NCI-H460 (cell line): ENCODE measurements around the gene PPME1. TPM values are rescaled to one million over a fixed set of nuclear protein-coding genes. Genes with fewer than 3 reads are reported as not detected.

Source experiments
- DNase-seq: peaks from one replicate; pipeline ENCODE4 v3.0.0-alpha.2; 2016; ENCODE audit warnings: low read depth; ENCODE audit errors: extremely low read depth
- total RNA-seq: library from RNA; depleted of rRNA; stranded (reverse); fragments of >200 nt; shearing (Covaris generic); gene quantifications from 2 replicates; pipeline ENCODE4 v1.2.3, GENCODE V29; 2014

The PPME1 gene
- total RNA-seq, 1 experiment from 2014 or later = 33.5 TPM

GRCh38 chr11:74220376-74220775, 49.3 kb downstream of the PPME1 start:
- DNase-seq = no peak

- DNase-seq = no peak
Observed at GRCh38 chr11:74221816-74222215, 50.7 kb downstream of the PPME1 start.

- DNase-seq = no peak
Observed at GRCh38 chr11:74225565-74225964, 54.5 kb downstream of the PPME1 start.

- DNase-seq = no peak
Observed at GRCh38 chr11:74226907-74227306, 55.8 kb downstream of the PPME1 start.

DNA sequence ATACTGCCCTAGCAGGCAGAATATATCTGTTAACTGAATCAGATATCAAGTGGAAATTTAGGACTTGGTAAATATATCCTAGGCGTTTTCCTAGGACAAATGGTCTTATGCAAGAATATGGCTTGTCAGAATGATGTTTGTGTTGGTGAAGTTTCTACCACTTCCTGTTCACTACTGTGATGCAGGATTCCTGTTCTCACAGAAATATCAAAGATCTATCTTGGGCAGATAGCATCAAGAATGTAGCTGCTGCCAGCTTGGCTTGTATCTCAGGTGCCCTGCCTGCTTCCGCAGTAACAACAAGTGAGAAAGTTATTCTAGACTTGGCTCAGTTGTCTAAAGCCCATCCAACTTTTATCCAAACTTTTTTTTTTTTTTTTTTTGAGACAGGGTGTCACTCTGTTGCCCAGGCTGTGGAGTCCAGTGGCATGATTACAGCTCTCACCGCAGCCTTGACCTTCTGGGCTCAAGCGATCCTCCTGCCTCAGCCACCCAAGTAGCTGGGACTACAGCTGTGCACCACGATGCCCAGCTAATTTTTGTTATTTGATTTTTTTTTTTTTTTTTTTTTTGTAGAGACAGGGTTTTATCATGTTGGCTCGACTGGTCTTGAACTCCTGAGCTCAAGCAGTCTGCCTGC, 61.3 kb downstream of the PPME1 start:
- no peak for DNase-seq

DNA sequence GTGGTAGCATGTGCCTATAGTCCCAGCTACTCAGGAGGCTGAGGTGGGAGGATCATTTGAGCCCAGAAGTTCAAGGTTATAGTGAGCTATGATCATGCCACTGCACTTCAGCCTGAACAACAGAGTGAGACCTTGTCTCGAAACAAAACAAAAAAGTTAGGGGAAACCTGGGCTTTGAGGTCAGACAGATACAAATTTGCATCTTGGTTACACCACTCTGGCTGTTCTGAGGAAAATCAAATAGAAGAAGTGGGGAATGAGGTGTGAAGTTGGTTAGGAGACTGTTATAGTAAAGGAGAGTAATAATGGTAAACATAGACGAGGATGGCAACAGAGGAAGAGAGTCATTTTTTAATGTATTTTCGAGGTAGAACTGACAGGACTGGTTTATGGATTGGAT, 62.6 kb downstream of the PPME1 start:
- DNase-seq = no peak

GRCh38 chr11:74235121-74235520, 64.0 kb downstream of the PPME1 start:
- DNase-seq = no peak

GRCh38 chr11:74237541-74237940, 66.5 kb downstream of the PPME1 start:
- DNase-seq = no peak

DNA sequence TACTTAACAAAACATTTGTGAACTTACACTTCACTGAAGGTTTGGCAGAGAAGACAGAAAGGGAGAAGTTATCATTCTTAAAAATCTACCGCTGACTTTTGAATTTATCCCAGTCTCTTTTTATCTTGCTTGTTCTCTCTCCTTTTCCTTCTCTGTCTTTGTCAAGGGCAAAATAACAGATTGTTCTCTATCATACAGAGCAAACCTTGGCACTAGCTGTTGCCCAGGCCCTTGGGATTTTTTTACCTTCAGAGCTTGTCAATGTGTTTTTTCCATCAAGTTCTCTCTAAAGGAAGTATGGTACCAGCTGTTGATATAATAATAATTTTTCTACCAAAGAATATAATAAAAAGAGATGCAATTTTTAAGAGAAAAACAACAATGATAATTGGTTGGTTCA, 67.2 kb downstream of the PPME1 start:
- DNase-seq = no peak

- DNase-seq = no peak
Observed at GRCh38 chr11:74248469-74248868, 77.4 kb downstream of the PPME1 start.

- DNase-seq = no peak
Observed at GRCh38 chr11:74249496-74249895, 78.4 kb downstream of the PPME1 start.

DNA sequence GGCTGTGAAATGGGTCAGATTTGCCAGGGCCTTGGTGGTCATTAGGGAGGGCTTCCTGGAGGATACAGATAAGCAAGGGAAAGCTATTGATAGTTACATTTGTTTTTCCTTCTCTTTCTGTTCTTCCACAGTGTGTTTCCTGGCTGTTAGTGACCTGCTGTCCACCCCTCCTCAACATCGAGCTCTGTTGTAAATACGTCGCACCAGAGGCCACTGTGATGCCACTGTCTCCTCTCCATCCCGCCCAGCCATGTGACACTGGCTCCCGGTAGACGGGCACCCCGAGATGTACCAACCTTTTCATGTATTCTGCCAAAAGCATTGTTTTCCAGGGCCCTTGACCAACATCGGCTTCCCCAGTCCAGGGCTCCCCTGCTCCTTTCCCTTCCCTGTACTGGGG, 82.3 kb downstream of the PPME1 start:
- no peak for DNase-seq

GRCh38 chr11:74255741-74256375, 84.8 kb downstream of the PPME1 start:
- peak; percentile 54 for DNase-seq

GRCh38 chr11:74256378-74257133, 85.5 kb downstream of the PPME1 start:
- no peak for DNase-seq

- no peak for DNase-seq
Observed at GRCh38 chr11:74257959-74258553, 87.0 kb downstream of the PPME1 start.

DNA sequence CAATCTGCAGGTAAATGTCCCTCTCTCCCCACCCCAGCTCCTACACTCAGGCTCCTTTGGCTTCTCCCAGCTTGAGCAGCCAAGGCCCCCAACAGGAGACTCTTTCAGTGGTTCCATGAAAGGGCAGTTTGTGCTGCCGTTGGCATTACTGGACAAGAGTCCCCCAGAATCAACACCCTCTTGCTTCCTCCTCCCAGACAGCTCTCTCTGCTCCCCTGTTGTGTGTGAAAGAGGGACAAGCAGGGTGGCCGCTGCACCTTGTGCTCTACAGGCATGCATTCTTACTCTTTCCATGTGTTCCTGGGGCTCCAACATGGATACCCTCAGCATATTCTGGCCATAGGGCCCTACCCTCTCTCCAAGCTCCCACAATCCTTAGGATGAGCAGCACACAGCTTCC, 91.6 kb downstream of the PPME1 start:
- no peak for DNase-seq

GRCh38 chr11:74265256-74265655, 94.2 kb downstream of the PPME1 start:
- no peak for DNase-seq

DNA sequence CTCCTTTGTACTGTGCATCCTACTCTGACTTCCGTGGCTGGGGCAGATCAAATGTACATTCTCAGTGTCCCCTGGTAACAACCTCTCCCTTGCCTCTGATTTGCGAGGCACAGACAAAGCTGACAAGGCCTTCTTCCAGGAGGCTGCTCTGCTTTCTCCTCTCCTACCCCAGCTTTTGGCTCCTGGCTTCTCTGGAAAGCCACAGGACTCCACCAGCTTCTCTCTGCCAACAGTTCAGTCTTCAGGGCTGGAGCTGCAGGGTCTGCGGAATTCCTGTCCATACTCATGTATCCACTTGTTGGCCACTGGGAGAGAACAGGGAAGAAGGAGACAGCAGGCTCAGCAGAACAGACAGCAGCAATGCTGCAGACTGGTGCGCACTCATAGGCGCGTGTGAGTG, 95.9 kb downstream of the PPME1 start:
- no peak for DNase-seq

- no peak for DNase-seq
Observed at GRCh38 chr11:74268456-74268855, 97.4 kb downstream of the PPME1 start.

- peak; percentile 23 for DNase-seq
Observed at GRCh38 chr11:74269161-74269811, 98.2 kb downstream of the PPME1 start.

- DNase-seq = no peak
Observed at GRCh38 chr11:74272276-74272675, 101.2 kb downstream of the PPME1 start.
